Inflammatory macrophage treated with lipopolysaccharide for 4 hours (primary cell): ENCODE results near the gene CYP3A7.
"Not testable (repeated sequence)": the region's sequence is repeated elsewhere in the genome, so short reads cannot be mapped to it uniquely, and the experiment has no call there.

ENCODE experiments used
- DNase-seq: peaks from one replicate; pipeline ENCODE4 v3.0.0-alpha.2; 2020

CYP3A7 gene

DNA sequence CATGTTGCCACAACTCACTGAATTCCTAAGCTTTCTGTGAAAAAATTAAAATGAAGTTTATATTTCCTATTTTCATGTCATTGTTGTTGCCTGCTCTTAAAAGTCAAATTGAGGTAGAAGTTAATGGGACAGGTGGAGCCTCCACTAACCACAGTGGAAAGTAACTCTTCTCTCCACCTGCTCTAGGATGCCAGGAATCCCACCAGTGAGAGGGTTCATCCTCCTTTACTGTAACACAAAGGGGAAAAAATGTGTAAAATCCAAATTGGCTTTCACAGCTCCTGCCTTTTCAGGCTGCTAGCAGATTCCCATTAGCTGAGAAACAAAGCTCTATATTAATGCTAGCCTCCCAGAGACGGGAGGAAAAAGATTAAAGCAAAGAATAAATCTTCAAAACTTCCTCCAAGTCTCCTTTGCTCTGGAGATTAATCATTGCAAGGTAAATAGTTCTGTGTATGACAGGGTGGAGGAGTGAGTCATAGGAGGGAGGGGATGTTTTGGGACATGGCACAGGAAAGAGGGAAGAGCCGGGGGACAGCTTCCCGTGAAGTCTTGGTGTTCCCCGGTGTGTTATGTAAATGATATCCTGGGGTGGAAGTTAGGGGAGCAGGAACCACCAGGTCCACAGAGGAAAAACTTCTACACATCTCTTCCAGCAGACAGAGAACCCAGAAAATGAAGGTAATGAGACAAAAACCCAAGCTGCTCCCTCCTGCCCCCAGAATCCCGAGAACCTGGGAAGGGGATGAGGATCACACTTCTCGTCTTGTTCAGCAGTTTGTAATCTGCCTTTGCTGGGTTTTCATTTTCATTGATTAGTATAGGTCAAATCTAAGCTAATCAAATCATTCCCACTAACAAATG lies 35.9 kb downstream of the CYP3A7 start:
- DNase-seq: not testable (repeated sequence)

GRCh38 chr7:99694912-99695304 lies 40.1 kb downstream of the CYP3A7 start:
- no peak for DNase-seq

GRCh38 chr7:99694201-99694911 lies 40.6 kb downstream of the CYP3A7 start:
- no peak for DNase-seq

GRCh38 chr7:99693427-99694200 lies 41.4 kb downstream of the CYP3A7 start:
- no peak for DNase-seq

- DNase-seq: no peak
Measured at GRCh38 chr7:99693100-99693426, 41.9 kb downstream of the CYP3A7 start.

DNA sequence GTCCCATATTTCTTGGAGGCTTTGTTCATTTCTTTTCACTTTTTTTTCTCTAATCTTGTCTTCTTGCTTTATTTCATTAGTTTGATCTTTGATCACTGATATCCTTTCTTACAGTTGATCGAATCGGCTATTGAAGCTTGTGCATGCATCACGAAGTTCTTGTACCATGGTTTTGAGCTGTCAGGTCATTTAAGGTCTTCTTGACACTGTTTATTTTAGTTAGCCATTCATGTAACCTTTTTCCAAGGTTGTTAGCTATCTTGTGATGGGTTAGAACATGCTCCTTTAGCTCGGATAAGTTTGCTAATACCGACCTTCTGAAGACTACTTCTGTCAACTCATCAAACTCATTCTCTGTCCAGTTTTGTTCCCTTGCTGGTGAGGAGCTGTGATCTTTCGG lies 42.4 kb downstream of the CYP3A7 start:
- DNase-seq: not testable (repeated sequence)

GRCh38 chr7:99691658-99692057 lies 43.3 kb downstream of the CYP3A7 start:
- not testable (repeated sequence) for DNase-seq

DNA sequence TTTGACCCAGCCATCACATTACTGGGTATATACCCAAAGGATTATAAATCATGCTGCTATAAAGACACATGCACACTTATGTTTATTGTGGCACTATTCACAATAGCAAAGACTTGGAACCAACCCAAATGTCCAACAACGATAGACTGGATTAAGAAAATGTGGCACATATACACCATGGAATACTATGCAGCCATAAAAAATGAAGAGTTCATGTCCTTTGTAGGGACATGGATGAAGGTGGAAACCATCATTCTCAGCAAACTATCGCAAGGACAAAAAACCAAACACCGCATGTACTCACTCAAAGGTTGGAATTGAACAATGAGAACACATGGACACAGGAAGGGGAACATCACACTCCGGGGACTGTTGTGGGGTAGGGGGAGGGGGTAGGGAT lies 44.1 kb downstream of the CYP3A7 start:
- not testable (repeated sequence) for DNase-seq

DNA sequence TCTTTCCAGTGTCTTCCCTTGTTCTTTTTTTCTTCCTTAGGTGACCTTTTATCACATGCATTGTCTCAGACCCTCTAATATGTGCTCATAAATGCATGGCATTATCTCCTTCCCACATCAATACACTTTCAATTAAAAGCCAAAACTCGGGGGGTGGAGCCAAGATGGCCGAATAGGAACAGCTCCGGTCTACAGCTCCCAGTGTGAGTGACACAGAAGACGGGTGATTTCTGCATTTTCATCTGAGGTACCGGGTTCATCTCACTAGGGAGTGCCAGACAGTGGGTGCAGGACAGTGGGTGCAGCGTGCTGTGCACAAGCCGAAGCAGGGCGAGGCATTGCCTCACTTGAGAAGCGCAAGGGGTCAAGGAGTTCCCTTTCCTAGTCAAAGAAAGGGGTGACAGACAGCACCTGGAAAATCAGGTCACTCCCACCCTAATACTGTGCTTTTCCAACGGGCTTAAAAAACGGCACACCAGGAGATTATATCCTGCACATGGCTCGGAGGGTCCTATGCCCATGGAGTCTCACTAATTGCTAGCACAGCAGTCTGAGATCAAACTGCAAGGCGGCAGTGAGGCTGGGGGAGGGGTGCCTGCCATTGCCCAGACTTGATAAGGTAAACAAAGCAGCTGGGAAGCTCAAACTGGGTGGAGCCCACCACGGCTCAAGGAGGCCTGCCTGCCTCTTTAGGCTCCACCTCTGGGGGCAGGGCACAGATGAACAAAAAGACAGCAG lies 49.0 kb downstream of the CYP3A7 start:
- DNase-seq: not testable (repeated sequence)

- DNase-seq: no peak
Measured at GRCh38 chr7:99685129-99685758, 49.8 kb downstream of the CYP3A7 start.

- peak; percentile 56 for DNase-seq
Measured at GRCh38 chr7:99679400-99680191, 55.4 kb downstream of the CYP3A7 start, which contains the start of gene CYP3A5. TSS of gene CYP3A5 (minus strand) at chr7:99679996. CDS start at chr7:99679896, 100 bp downstream.

GRCh38 chr7:99679032-99679399 lies 56.0 kb downstream of the CYP3A7 start:
- peak; percentile 77 for DNase-seq

- DNase-seq: no peak
Measured at GRCh38 chr7:99677648-99678045, 57.3 kb downstream of the CYP3A7 start.

DNA sequence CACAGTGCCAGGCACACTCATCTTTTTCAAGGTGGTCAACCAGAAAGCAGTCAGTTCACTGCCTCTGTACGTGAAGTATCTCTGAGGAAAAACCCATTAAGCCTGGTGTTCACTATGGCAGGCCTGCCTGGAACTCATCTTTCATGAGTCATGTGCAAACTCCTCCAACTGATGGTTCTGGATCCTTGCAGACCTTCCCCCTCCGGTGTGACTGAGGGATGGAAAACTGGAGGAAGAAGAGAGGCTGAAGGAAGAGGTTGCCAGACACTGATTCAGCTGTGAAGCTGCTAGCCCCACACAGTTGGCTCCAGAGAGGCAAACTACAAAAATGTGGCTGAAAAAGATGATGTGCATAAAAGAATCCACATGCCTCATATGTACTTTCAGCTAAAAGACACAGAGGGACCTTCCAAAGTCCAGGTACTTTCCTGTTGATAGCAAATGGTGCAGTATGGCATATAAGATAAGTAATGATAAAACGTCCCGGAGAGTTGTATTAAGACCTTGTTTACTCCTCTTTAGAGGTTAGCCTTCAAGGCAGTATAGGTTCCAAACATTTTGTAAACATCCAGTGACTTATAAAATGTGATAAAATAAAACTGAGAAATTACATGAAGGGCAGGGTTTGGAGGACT lies 57.9 kb downstream of the CYP3A7 start:
- no peak for DNase-seq

GRCh38 chr7:99674995-99675742 lies 59.8 kb downstream of the CYP3A7 start:
- DNase-seq: no peak

GRCh38 chr7:99672573-99672972 lies 62.4 kb downstream of the CYP3A7 start:
- peak; percentile 58 for DNase-seq

- peak; percentile 73 for DNase-seq
Measured at GRCh38 chr7:99669782-99670181, 65.2 kb downstream of the CYP3A7 start.

DNA sequence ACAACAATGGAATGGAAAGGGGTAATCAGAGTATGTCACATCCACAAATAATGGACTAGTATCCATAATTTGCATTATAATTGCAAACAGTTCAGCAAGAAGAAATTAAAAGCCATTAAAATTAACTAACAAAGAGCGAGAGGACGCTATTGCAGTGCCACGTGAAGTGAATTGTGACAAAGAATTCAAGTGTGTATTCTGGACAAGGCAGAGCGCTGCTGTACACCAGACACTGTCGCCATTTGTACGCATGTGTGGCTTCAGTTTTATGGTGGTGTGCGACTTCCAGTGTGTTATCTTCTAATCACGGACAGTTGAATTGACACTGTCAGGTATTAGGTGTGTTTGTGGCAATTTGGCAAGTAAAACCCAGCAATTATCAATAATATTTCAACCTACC lies 66.5 kb downstream of the CYP3A7 start:
- DNase-seq: no peak

- no peak for DNase-seq
Measured at GRCh38 chr7:99667179-99667578, 67.8 kb downstream of the CYP3A7 start.

- DNase-seq: peak; percentile 85
Measured at GRCh38 chr7:99666013-99666395, 69.0 kb downstream of the CYP3A7 start.
